MM.1S (cell line): ENCODE measurements around the gene GABRR1.

Experiments used
- DNase-seq: peaks from one replicate; pipeline ENCODE4 v3.0.0-alpha.2; 2015
- H2AFZ ChIP-seq: fragments of 300-600 bp; sonication (generic); 2 replicates; pipeline ENCODE4 v1.6.0; 2016; ENCODE audit warnings: antibody characterized with exemption, low read length
- H3F3A ChIP-seq: fragments of 300-600 bp; sonication (generic); 2 replicates; pipeline ENCODE4 v1.6.1; 2016; ENCODE audit warnings: mild to moderate bottlenecking, antibody characterized with exemption, low read length, moderate library complexity, mixed read lengths; ENCODE audit not compliant: insufficient read depth
- H3K27ac ChIP-seq: fragments of 300-600 bp; sonication (generic); 2 replicates; pipeline ENCODE4 v1.5.1; 2016; ENCODE audit warnings: mild to moderate bottlenecking, low read length
- H3K27me3 ChIP-seq: fragments of 300-600 bp; sonication (generic); replicated peaks from 2 replicates; pipeline ENCODE4 v1.6.0; 2016; ENCODE audit warnings: low read length; ENCODE audit not compliant: insufficient read depth
- H3K36me3 ChIP-seq: fragments of 300-600 bp; sonication (generic); replicated peaks from 2 replicates; pipeline ENCODE4 v1.6.1; 2016; ENCODE audit warnings: mild to moderate bottlenecking, low read length, mixed read lengths; ENCODE audit not compliant: insufficient read depth
- H3K4me1 ChIP-seq: fragments of 300-600 bp; sonication (generic); 2 replicates; pipeline ENCODE4 v1.6.1; 2016; ENCODE audit warnings: low read length, mixed read lengths
- H3K4me2 ChIP-seq: fragments of 300-600 bp; sonication (generic); 2 replicates; pipeline ENCODE4 v1.6.0; 2016; ENCODE audit warnings: low read depth, low read length
- H3K4me3 ChIP-seq: fragments of 300-600 bp; sonication (generic); 2 replicates; pipeline ENCODE4 v1.5.1; 2016; ENCODE audit warnings: low read length, mixed read lengths
- H3K79me2 ChIP-seq: fragments of 300-600 bp; sonication (generic); 2 replicates; pipeline ENCODE4 v1.6.1; 2016; ENCODE audit warnings: mixed run types, low read length, mixed read lengths
- H3K9ac ChIP-seq: fragments of 300-600 bp; sonication (generic); 2 replicates; pipeline ENCODE4 v1.6.1; 2016; ENCODE audit warnings: low read length, mixed read lengths
- H3K9me2 ChIP-seq: fragments of 300-600 bp; sonication (generic); replicated peaks from 2 replicates; pipeline ENCODE4 v1.6.1; 2016; ENCODE audit warnings: mild to moderate bottlenecking, low read length, mixed read lengths; ENCODE audit not compliant: insufficient read depth
- H3K9me3 ChIP-seq: fragments of 300-600 bp; sonication (generic); replicated peaks from 2 replicates; pipeline ENCODE4 v1.6.1; 2016; ENCODE audit warnings: mild to moderate bottlenecking, low read length, mixed read lengths; ENCODE audit not compliant: insufficient read depth
- H4K20me1 ChIP-seq: fragments of 300-600 bp; sonication (generic); 2 replicates; pipeline ENCODE4 v1.6.1; 2016; ENCODE audit warnings: mild to moderate bottlenecking, low read length, moderate library complexity, mixed read lengths; ENCODE audit not compliant: insufficient read depth
- CTCF ChIP-seq: fragments of 300-600 bp; sonication (generic); IDR thresholded peaks from 2 replicates; pipeline ENCODE4 v1.5.1; 2016; ENCODE audit warnings: antibody characterized with exemption, low read length, mixed read lengths
- EZH2 ChIP-seq: fragments of 300-600 bp; sonication (generic); optimal IDR thresholded peaks from 2 replicates; pipeline ENCODE3; 2017; ENCODE audit warnings: low read depth, mild to moderate bottlenecking, antibody characterized with exemption, low read length, mixed read lengths
- EZH2phosphoT487 ChIP-seq: fragments of 300-600 bp; sonication (generic); IDR thresholded peaks from 2 replicates; pipeline ENCODE4 v1.6.1; 2018; ENCODE audit warnings: antibody characterized with exemption, low read length

GABRR1 gene

GRCh38 chr6:89244241-89244985 is 27.3 kb upstream of the GABRR1 start:
- H3K36me3 ChIP-seq, result no peaks in the 10 kb centered on the region
- peak; percentile 83 for DNase-seq
- H3K79me2 ChIP-seq, result no peaks in the 10 kb centered on the region
- peak overlapping the region; percentile 27 for H3K4me3 ChIP-seq
- peak overlapping the region; percentile 76 for H3K4me2 ChIP-seq
- H3F3A ChIP-seq, result peaks cover 45% of the 10 kb centered on the region
- peaks cover 63% of the 10 kb centered on the region for H3K4me1 ChIP-seq
- peak overlapping the region; percentile 28 for H2AFZ ChIP-seq
- TF ChIP-seq EZH2phosphoT487 (no peak), EZH2 (no peak), CTCF (no peak)
- no peaks in the 10 kb centered on the region for H4K20me1 ChIP-seq
- H3K9me3 ChIP-seq, result no peaks in the 10 kb centered on the region
- no peaks in the 10 kb centered on the region for H3K27me3 ChIP-seq
- H3K9me2 ChIP-seq, result no peaks in the 10 kb centered on the region
- peak overlapping the region; percentile 55 for H3K9ac ChIP-seq
- peak overlapping the region; percentile 96 for H3K27ac ChIP-seq

GRCh38 chr6:89243331-89243629 is 26.1 kb upstream of the GABRR1 start:
- Histone ChIP-seq H3K4me3 (0 out of 2 replicates have a peak overlapping the region, but pooled peaks have one; percentile 5), H2AFZ (peak overlapping the region; percentile 37), H4K20me1 (no peaks in the 10 kb centered on the region), H3K79me2 (no peaks in the 10 kb centered on the region), H3K4me2 (peak overlapping the region; percentile 76), H3K4me1 (peaks cover 67% of the 10 kb centered on the region), H3K27ac (peak overlapping the region; percentile 96), H3K9me3 (no peaks in the 10 kb centered on the region), H3K9me2 (no peaks in the 10 kb centered on the region), H3F3A (peaks cover 45% of the 10 kb centered on the region), H3K9ac (peak overlapping the region; percentile 55), H3K36me3 (no peaks in the 10 kb centered on the region), H3K27me3 (no peaks in the 10 kb centered on the region)
- DNase-seq, result no peak
- TF ChIP-seq EZH2 (no peak), CTCF (no peak), EZH2phosphoT487 (no peak)

GRCh38 chr6:89242574-89243330 is 25.6 kb upstream of the GABRR1 start:
- no peaks in the 10 kb centered on the region for H3K9me2 ChIP-seq
- peak overlapping the region; percentile 55 for H3K9ac ChIP-seq
- H3K36me3 ChIP-seq, result no peaks in the 10 kb centered on the region
- no peaks in the 10 kb centered on the region for H3K27me3 ChIP-seq
- H3K9me3 ChIP-seq, result no peaks in the 10 kb centered on the region
- peak overlapping the region; percentile 96 for H3K27ac ChIP-seq
- TF ChIP-seq EZH2phosphoT487, result no peak
- peak; percentile 46 for TF ChIP-seq CTCF
- H4K20me1 ChIP-seq, result no peaks in the 10 kb centered on the region
- DNase-seq, result peak; percentile 50
- peak overlapping the region; percentile 37 for H2AFZ ChIP-seq
- H3K4me1 ChIP-seq, result peaks cover 67% of the 10 kb centered on the region
- no peaks in the 10 kb centered on the region for H3K79me2 ChIP-seq
- H3K4me3 ChIP-seq, result peak overlapping the region; percentile 5; the same call in 1 of the 2 replicates
- H3F3A ChIP-seq, result peaks cover 45% of the 10 kb centered on the region
- H3K4me2 ChIP-seq, result peak overlapping the region; percentile 76
